ENCODE measurements around the gene PPARG.

The PPARG gene

GRCh38 chr3:12421132-12421531 is 132.3 kb downstream of the PPARG start:
- Histone ChIP-seq H3K27me3 (ENCODE audit: insufficient read depth, low read length, poor library complexity) (no peaks in the 10 kb centered on the region), H3K4me1 (ENCODE audit: insufficient read depth, low read length) (peaks cover 33% of the 10 kb centered on the region), H3K9me3 (ENCODE audit: insufficient read depth, low read length, severe bottlenecking) (no peaks in the 10 kb centered on the region), H4K20me1 (ENCODE audit: insufficient read depth, low read length) (no peaks in the 10 kb centered on the region), H3K4me2 (ENCODE audit: insufficient read depth, low read length) (no peak overlapping the region), H3K79me2 (ENCODE audit: insufficient read depth, low read length) (no peaks in the 10 kb centered on the region), H3K27ac (ENCODE audit: low read length) (no peak overlapping the region), H3K4me3 (ENCODE audit: low read depth in 1 of 2, low read length in 2 of 2) (no peak overlapping the region), H3K36me3 (ENCODE audit: insufficient read depth, low read length) (no peaks in the 10 kb centered on the region), H3K9ac (ENCODE audit: low read depth, low read length) (no peak overlapping the region), H2AFZ (ENCODE audit: low read depth, low read length) (no peak overlapping the region)
- TF ChIP-seq, protein P1, sequence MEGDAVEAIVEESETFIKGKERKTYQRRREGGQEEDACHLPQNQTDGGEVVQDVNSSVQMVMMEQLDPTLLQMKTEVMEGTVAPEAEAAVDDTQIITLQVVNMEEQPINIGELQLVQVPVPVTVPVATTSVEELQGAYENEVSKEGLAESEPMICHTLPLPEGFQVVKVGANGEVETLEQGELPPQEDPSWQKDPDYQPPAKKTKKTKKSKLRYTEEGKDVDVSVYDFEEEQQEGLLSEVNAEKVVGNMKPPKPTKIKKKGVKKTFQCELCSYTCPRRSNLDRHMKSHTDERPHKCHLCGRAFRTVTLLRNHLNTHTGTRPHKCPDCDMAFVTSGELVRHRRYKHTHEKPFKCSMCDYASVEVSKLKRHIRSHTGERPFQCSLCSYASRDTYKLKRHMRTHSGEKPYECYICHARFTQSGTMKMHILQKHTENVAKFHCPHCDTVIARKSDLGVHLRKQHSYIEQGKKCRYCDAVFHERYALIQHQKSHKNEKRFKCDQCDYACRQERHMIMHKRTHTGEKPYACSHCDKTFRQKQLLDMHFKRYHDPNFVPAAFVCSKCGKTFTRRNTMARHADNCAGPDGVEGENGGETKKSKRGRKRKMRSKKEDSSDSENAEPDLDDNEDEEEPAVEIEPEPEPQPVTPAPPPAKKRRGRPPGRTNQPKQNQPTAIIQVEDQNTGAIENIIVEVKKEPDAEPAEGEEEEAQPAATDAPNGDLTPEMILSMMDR (IDR thresholded peaks at IDR 0.05; ENCODE audit: borderline replicate concordance, extremely low read depth, low read length, poor library complexity, severe bottlenecking) = no peak
- no peak for TF ChIP-seq EZH2 (IDR thresholded peaks at IDR 0.05; ENCODE audit: borderline replicate concordance, low read depth, low read length, severe bottlenecking)
- no peak for DNase-seq
- ATAC-seq (ENCODE audit: insufficient read depth, low read depth) = no peak

DNA sequence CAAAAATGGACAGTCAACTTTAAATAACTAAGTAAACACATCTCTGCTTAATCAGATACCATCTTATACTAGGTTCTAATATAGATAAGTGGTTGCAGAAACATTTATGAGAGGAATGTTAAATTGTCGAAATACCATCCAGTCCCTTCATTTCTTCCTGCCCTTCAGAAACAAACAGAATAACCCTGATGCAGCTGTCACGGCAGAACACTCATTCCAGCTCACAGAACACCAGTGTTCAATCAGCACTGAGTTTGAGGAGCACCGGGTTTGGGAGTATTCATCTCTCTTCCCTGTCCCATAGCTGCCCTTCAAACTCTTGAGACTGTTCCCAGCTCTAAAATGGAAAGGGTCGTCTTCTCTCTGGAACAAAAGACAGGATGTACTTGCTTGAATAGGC is 134.3 kb downstream of the PPARG start:
- no peak for TF ChIP-seq EZH2 (IDR thresholded peaks at IDR 0.05; ENCODE audit: borderline replicate concordance, low read depth, low read length, severe bottlenecking)
- TF ChIP-seq, protein P1 (IDR thresholded peaks at IDR 0.05; ENCODE audit: borderline replicate concordance, extremely low read depth, low read length, poor library complexity, severe bottlenecking) = no peak
- no peak for DNase-seq
- H3K27me3 ChIP-seq (ENCODE audit: insufficient read depth, low read length, poor library complexity) = no peaks in the 10 kb centered on the region
- H3K4me2 ChIP-seq (ENCODE audit: insufficient read depth, low read length) = no peak overlapping the region
- no peak overlapping the region for H3K4me3 ChIP-seq (ENCODE audit: low read depth in 1 of 2, low read length in 2 of 2)
- no peaks in the 10 kb centered on the region for H3K9me3 ChIP-seq (ENCODE audit: insufficient read depth, low read length, severe bottlenecking)
- 0 out of 2 replicates have a peak overlapping the region, but pooled peaks have one; percentile 29 for H2AFZ ChIP-seq (ENCODE audit: low read depth, low read length)
- no peaks in the 10 kb centered on the region for H3K36me3 ChIP-seq (ENCODE audit: insufficient read depth, low read length)
- peaks cover 50% of the 10 kb centered on the region for H3K4me1 ChIP-seq (ENCODE audit: insufficient read depth, low read length)
- ATAC-seq (ENCODE audit: insufficient read depth, low read depth) = no peak
- no peaks in the 10 kb centered on the region for H4K20me1 ChIP-seq (ENCODE audit: insufficient read depth, low read length)
- no peaks in the 10 kb centered on the region for H3K79me2 ChIP-seq (ENCODE audit: insufficient read depth, low read length)
- peak overlapping the region; percentile 41; the same call in 1 of the 2 replicates for H3K27ac ChIP-seq (ENCODE audit: low read length)
- no peak overlapping the region for H3K9ac ChIP-seq (ENCODE audit: low read depth, low read length)

DNA sequence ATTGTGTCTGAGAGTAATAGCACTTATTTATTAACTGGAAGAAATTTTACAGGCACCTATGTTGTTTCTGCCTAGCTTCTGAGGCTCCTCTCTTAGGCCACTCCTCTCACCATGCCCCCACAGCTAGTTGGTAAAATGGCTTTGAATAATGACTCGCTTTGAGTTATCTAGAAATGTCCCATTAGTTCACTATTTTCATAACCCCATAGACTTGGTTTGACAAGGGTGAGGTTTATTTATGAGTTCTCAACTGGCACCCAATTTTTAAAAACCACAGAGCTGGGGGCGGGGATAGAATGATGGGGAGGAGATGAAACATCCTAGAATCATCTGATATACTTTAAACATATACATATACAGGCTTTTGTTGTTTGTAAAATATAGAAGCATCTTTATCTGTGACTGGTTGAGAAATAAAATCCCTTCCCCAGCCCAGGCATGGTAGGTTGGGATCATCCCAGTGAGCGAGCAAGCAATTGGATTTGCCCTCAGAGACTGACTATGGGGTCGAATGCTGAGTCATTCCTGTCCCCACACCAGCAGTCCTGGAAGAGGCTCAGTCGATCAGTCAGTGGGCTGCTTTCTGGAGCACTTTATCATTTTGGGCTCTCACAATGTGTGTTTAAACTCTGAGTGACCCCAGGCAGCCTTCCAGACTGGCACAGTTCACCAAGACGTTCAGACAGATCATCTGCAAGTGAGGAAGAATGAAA is 135.2 kb downstream of the PPARG start:
- DNase-seq (peak; percentile 24), ATAC-seq (ENCODE audit: insufficient read depth, low read depth) (peak; percentile 42; the same call in 2 of the 3 replicates)
- Histone ChIP-seq H3K27me3 (ENCODE audit: insufficient read depth, low read length, poor library complexity) (no peaks in the 10 kb centered on the region), H3K27ac (ENCODE audit: low read length) (peak overlapping the region; percentile 68), H3K9ac (ENCODE audit: low read depth, low read length) (no peak overlapping the region), H3K9me3 (ENCODE audit: insufficient read depth, low read length, severe bottlenecking) (no peaks in the 10 kb centered on the region), H4K20me1 (ENCODE audit: insufficient read depth, low read length) (no peaks in the 10 kb centered on the region), H3K4me2 (ENCODE audit: insufficient read depth, low read length) (no peak overlapping the region), H3K4me3 (ENCODE audit: low read depth in 1 of 2, low read length in 2 of 2) (no peak overlapping the region), H3K4me1 (ENCODE audit: insufficient read depth, low read length) (peaks cover 50% of the 10 kb centered on the region), H3K79me2 (ENCODE audit: insufficient read depth, low read length) (no peaks in the 10 kb centered on the region), H2AFZ (ENCODE audit: low read depth, low read length) (peak overlapping the region; percentile 35; the same call in 1 of the 2 replicates), H3K36me3 (ENCODE audit: insufficient read depth, low read length) (no peaks in the 10 kb centered on the region)
- TF ChIP-seq EZH2 (IDR thresholded peaks at IDR 0.05; ENCODE audit: borderline replicate concordance, low read depth, low read length, severe bottlenecking) = no peak
- TF ChIP-seq, protein P1 (IDR thresholded peaks at IDR 0.05; ENCODE audit: borderline replicate concordance, extremely low read depth, low read length, poor library complexity, severe bottlenecking) = no peak
